IPS DF 4.7 (cell line): ENCODE results near the gene PLXNA4.
A peak's percentile ranks its signal among the peaks of the same experiment; 100 is the strongest.
"Not testable (repeated sequence)": the region's sequence is repeated elsewhere in the genome, so short reads cannot be mapped to it uniquely, and the experiment has no call there.

Source experiments
- DNase-seq: peaks from one replicate; pipeline ENCODE4 v3.0.0-alpha.2; 2013; ENCODE audit warnings: low spot score; ENCODE audit errors: extremely low read depth

Gene PLXNA4, protein sequence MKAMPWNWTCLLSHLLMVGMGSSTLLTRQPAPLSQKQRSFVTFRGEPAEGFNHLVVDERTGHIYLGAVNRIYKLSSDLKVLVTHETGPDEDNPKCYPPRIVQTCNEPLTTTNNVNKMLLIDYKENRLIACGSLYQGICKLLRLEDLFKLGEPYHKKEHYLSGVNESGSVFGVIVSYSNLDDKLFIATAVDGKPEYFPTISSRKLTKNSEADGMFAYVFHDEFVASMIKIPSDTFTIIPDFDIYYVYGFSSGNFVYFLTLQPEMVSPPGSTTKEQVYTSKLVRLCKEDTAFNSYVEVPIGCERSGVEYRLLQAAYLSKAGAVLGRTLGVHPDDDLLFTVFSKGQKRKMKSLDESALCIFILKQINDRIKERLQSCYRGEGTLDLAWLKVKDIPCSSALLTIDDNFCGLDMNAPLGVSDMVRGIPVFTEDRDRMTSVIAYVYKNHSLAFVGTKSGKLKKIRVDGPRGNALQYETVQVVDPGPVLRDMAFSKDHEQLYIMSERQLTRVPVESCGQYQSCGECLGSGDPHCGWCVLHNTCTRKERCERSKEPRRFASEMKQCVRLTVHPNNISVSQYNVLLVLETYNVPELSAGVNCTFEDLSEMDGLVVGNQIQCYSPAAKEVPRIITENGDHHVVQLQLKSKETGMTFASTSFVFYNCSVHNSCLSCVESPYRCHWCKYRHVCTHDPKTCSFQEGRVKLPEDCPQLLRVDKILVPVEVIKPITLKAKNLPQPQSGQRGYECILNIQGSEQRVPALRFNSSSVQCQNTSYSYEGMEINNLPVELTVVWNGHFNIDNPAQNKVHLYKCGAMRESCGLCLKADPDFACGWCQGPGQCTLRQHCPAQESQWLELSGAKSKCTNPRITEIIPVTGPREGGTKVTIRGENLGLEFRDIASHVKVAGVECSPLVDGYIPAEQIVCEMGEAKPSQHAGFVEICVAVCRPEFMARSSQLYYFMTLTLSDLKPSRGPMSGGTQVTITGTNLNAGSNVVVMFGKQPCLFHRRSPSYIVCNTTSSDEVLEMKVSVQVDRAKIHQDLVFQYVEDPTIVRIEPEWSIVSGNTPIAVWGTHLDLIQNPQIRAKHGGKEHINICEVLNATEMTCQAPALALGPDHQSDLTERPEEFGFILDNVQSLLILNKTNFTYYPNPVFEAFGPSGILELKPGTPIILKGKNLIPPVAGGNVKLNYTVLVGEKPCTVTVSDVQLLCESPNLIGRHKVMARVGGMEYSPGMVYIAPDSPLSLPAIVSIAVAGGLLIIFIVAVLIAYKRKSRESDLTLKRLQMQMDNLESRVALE (N-terminal part only)

DNA sequence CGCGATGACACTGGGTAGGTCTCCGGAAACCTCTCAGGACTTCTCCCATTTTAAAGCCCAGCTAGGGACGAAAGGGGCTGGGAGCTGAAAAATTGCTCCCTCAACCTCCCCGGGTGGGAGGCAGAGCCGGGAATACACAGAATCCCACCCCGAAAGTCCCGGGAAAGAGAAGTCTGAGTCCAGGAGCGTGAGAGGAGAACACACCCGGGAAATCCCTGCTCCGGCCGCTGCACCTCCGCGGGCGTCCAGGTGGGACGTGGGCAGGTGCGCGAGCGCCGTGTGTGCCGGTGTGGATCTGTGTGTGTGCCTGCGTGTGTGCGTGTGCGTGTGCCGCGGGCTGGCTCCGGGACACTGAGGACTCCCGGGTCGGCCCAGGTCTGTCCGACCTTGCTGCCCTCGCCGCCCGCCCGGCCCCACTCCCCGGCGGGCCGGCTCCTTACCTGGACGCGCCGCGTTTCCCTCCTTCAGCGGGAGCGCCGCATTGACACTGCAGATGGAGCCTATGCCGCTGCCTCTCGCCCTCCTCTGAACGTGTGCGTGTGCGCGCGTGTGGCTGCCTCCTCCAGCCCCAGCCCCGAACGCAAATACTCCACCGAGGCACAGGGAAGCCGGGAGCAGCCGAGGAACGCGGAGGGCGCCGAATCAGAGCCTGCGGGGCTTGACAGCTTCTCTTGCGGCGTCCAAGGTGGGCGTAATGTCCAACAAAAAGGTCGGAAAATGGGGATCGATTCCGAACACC, at the start of gene PLXNA4:
TSS of gene PLXNA4 (minus strand) at position 489 of the 739 bp plus-strand sequence. CDS start 67,777 bp downstream, outside the sequence.
- no peak for DNase-seq

DNA sequence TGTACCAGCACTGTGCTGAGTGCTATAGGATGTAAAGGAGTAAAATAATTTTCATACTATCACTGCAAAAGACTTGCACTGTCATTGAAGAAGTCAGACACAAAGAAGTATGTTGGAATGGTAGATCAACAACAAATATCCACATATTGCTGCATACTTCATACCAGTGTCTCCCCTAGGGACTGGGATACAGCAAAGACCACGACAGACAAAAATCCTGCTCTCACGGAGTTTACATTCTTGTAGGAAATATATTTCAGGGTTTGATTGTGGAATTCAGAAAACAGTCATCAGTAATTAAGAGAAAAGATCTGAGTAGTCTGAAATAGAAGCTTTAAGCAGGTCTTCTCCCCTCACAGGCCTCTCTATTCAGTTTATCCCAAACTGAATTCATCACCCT, 49.4 kb upstream of the PLXNA4 start:
- DNase-seq = no peak

DNA sequence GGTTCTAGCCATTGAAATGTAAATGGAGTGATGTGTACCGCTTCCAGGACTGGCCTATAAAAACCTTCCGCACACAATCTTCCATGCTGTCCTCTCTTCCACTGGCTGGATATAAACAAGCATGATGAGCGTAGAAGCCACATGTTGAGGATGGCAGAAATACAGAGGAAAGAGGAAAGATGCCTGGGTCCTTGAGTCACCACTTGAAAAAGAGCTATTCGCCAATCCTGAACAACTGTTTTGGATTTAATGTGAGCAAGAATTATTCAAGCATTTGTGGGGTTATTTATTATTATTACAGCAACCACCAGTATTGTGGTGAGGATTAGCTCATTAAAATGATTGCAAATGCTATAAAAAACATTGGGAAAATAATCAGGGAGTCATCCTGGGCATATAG, 45.8 kb upstream of the PLXNA4 start:
- no peak for DNase-seq

DNA sequence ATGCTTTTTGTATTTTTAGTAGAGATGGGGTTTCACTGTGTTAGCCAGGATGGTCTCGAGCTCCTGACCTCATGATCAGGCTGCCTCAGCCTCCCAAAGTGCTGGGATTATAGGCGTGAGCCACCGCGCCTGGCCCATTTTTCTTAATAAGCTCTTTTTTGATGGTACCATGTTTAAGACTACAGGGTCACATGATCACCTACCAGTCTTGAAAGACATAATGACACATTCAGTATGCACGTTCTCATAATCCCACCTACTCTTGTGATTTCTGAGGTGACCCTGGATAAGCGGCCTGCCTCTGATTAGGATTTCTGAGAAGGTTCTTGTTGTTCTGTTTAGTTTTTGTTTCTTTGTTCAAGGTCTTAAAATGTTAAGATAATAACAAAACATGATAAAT, 43.7 kb upstream of the PLXNA4 start:
- DNase-seq = no peak

DNA sequence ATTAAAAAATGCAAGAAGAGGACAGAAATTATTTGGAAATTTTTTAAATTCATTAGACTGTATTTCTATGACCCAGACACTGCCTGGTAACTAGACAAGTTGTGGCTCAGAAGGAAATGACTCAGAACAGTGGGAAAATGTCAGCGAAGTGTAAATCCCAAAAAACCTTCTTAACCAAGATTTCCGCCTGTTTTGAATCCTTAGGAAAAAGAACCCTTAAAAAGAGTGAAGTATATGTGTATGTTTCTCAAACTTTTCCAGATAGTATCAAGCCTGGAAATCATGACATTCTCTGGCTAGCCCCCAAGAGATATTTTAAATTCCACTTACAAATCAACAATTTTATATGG, 42.7 kb upstream of the PLXNA4 start:
- DNase-seq = no peak

DNA sequence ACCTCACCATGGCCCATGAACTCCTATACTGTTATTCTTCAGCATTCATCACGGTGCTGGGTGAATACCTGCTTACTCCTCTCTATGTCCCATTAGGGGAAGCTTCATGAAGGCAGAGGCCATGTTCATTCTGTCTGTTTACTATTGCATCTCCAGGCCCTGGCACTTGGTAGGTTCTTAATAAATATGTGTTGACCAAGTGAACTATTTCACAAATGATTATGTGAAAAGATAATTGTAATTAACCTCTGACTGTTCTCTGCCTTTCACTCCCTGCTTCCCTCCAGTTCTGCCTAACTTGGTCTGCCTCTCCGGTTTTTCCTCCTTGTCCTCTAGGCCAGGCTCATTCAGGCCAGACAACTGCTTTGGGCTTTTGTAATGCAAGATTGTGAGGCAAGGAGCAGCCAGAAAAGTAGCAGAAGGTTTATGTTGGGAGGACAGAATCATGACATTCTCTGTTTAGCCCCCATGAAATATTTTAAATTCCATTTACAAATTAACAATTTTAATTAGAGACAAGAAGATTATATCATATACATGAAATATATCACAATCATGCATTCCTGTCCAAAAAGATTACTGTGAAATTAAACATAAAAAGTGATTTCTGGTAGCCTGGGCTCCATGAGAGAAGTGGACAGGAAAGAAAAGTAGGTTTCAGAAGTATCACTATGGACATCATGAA, 42.1 kb upstream of the PLXNA4 start:
- DNase-seq = no peak

DNA sequence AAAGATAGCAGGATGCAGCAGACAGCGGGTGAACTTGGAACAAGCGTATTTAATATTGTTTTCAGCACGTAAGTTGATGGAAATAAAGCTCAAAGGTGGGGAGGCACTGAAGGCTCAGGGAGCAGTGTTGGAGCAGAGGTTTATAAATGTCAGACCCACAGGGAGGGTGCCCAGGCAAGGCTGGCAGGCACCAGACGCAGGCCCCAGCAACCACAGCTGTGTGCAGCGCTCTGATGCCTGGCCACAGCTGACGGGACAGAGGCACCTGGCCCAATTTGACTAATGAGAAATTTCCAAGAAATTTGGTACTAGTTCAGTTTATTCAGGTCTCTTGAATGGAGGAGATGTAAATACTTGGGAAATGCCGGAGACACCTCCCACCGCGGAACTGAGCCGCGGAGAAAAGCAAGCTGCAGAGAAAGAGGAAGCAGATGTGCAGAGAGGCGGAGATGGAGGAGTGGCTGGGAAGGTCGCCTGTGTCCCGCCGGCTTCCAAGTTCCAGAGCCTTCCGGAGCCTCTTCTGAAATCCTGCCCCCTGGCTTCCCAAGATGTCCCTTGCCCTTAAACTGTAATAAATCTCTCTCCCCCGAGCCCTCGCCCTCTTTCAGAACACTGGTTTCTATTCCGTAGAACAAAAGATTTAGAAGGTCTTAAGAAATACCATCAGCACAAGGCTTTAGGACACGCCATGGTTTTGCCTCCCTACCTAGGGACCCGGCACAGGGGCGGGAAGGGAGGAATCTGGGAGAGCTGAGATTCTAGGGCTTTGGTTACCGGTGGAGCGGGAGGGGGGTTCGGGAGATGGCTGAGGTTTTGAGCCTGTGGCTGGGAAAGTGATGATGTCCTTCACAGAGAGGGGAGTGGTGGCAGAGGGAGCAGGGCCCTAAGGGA, 38.4 kb upstream of the PLXNA4 start:
- DNase-seq = peak; percentile 64

DNA sequence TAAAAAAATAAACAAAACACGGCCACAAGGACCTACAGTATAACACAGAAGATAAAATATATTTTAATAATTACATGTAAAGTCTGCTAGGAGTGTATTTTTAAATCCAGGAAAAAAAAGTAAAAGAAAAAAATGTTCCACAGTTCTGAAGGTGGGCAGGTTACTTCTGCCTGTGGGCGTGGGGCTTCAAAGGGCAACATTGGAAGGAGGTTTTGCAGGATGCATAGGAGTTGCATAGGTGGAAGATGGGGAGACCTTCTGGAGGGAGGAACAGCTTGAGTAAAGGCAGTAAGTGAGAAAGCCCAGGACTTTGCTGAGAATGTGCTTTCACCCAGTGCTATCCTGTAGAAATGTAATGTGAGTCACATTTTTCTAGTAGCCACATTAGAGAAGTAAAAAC, 37.5 kb upstream of the PLXNA4 start:
- DNase-seq = no peak

DNA sequence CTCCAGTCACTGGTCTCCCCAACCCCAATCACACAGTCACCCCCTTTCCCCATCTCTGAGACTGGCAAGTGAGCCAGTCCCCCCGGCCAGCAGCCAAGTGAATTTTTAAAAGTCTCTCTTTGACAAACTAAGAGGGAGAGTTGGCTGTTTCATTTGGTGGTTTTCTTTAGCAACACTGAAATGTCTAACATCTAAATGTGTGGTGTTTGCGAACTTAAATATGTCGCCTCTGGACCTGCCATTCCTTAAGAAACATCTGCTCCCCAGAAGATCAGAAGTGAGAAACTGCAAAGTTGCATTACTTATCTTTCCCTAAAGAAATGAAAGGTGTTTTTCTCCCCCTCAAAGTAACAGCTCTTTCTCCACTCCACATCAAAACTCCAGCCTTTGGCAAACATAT, 34.7 kb upstream of the PLXNA4 start:
- DNase-seq = no peak

DNA sequence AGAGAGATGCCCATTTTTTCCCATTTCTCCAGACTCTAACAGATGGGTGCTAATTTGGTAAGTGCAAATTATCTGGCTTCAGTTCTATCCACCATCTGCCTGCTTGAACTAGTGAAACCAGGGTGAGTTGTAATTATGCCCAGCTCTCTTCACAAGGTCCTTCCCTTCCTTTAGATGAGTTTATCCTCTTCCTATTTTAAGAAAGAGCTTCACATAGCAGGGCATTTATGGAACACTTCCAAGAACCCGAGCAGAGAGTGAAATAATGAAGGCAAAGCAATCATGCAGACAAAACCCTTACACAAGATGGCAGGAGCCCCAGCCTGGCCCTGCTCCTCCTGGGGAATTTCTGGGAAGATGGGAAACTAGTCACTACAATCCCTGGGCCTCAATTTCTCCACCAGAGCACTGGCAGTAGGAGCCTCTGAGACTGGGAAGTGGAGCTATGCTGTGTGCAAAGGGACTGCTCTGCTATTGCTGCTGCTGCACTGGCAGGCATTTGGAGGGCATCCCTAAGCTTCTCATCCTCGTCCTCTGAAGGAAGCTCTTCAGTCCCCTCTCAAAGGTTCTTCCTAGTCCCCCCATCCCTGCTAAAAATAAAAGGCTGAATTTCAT, 33.7 kb upstream of the PLXNA4 start:
- no peak for DNase-seq

DNA sequence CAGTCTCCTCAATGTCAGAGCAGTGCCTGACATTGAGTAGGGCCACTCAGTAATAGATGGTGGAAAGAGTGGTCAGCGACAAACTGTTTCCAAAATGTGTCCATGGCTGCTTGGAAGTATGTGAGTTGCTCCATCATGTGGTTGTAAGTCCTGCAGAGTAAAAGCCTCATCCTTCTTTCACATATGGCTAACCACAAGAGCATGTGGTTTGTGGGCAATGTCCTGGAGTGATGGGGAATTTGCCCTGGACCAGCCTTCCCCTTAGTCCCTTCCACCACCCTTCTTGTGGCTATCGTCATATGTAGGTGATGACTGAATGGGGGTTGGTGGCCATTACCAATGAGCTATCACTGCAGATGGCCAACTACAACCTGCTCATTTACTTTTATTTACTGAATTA, 33.0 kb upstream of the PLXNA4 start:
- no peak for DNase-seq

DNA sequence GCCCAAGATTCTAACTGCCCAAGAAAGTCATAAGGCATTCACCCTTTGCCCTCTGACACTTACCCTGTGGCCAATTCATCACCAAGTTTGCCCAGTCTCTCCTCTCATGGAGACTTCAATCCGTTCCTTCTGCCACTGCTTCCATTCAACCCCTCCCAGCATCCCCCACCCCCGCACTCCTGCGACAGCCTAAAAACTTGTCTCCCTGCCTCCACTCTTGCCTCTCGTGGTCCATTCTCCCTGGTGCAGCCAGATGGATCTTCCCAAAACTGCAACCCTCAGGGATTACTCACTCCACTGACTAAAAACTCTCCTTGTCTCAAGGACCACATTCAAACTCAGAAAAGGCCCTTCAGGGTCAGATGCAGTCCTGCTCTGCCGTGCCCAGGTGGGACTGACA, 32.3 kb upstream of the PLXNA4 start:
- DNase-seq = no peak

DNA sequence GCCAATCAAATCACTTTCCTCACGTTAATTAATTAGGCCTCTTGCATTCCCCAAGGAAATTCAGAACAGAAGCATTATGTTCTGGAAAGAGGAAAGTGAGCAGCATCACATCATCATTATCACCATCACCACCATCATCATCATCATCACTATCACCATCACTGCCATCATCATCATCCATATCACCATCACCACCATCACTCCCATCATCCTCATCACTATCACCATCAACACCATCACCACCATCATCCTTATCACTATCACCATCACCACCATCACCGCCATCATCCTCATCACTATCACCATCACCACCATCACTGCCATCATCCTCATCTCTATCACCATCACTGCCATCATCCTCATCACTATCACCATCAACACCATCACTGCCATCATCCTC, 31.4 kb upstream of the PLXNA4 start:
- no peak for DNase-seq

DNA sequence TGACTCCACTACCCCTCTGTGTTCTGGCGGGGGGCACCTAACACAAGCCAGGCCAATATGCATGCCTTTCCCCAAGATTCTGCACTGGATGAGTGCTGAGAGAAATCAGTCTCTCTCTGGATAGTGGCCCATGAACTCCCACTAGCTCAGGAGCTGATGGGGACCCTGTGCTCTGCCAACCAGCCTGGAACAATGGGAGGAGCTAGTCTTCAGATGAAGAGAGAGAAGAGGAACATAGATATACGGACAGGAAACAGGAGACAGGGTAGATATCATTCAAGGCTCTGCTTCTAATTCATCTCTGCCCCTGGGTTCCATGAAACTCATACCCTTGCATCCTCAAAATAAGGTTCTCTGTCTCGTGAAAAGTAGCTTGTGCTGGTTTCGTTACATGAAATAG, 27.9 kb upstream of the PLXNA4 start:
- no peak for DNase-seq

DNA sequence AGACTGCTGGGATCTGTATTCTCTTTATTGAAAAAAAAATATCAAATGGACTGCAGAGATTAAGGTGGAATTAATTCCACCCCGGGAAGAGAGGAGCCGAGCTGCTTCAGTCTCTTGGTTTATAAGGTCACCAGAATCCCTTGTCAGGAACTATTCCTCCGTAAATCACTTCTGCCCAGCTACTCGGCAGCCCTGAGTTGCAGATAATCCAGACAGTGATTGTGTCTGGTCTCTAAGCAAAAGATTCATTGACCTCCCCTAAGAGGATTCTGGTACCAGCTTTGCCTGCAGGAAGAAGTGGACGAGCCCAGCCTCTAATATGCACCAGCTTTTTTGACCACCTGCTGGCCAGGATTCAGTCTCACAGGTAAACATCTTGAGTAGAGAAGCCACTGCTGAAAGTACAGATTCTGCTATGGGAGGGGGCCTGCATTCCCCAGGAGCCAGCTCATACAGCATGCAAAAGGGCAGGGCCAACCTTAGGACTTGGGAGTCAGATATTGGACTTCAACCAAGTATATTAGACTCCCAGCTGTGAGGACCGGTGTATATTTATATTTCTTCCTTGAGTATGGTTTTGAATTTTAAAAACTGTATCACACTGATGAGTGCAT, 27.1 kb upstream of the PLXNA4 start:
- no peak for DNase-seq

DNA sequence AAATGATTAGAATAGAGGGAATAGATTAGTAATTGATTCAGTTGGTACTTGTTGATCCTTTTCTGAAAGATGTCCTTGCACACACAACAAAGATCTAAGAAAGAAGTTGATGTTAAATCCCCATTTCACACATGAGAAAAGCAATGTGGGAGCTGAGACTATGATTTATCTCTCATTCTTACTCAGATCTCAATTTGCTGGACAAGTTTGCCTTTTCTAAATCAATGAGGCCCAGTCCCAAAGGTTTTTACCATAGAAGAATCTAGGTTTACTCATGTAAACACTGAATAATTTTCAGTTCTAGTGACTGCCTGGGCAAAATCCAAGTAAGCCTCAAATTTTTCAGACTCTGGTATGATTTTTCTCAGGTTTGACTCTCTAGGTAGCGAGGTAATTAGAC, 25.5 kb upstream of the PLXNA4 start:
- no peak for DNase-seq

DNA sequence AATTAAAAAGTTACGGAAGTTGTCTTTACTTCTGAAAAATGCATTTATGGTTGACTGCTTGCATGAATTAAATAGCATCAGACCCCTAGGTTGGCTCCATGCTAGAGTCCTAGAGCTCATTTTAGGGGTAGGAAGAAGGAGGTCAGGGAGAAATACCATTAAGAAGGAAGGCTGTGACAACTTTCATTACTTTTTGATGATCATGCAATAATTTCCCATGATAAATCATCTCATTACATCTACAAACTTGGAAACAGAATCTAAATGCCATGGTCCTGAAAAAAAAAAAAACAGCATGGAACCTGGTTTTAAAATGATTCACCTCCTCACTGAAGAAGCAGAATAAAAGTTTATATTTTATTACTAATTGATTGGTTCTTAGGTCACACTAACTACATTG, 20.3 kb upstream of the PLXNA4 start:
- no peak for DNase-seq

DNA sequence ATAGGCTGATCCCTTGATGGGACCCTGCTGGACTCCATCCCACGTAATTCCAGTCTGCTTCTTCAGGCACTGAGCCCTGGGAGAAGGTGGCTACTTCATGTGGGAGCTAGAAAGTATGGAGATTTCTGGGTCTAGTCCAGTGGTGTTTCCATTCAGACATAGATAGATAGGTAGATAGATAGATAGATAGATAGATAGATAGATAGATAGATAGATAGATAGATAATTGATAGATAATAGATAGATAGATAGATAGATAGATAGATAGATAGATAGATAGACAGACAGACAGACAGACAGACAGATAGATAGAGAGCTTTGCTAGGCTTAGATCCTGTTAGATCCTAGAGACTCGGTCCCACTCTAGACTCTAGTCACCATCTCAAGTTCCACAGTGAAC, 18.5 kb upstream of the PLXNA4 start:
- not testable (repeated sequence) for DNase-seq

DNA sequence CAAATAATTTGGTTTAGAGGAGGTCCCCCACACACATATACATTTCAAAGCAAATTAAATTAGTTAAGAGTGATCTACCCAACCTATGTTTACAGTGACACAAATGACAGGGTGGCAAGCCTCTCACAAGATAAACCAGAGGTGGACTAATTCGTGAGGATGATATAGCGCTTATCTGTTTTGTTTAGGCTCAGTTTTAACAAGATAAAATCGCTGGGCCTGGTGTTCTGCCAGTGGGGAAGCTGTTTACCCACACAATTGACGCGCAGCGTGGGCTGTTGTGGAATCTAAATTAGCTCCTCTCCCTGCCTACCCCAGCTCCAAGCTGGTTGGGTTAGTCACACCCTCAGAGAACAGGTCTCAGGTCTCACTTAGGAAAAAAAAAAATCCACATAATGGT, 16.7 kb upstream of the PLXNA4 start:
- DNase-seq = no peak
